T-helper 17 cell (primary cell): ENCODE data around the gene DDX11. TPM values are rescaled to one million over a fixed set of nuclear protein-coding genes. Genes with fewer than 3 reads are reported as not detected.
"Not testable (repeated sequence)": the region's sequence is repeated elsewhere in the genome, so short reads cannot be mapped to it uniquely, and the experiment has no call there.

ENCODE experiments used
- ATAC-seq: fragments of 150-1000 bp; cut with Tn5 transposase; 2 replicates; pipeline ENCODE4 v1.10.0; 2021; ENCODE audit warnings: mild to moderate bottlenecking, moderate library complexity
- DNase-seq, 3 donors: peaks; one replicate each; pipeline versions ENCODE4 v3.0.0 to v3.0.0-alpha.2; 2020 to 2021
- H3K9me3 ChIP-seq: one replicate; pipeline ENCODE4 v1.7.0; 2013; ENCODE audit warnings: low read length, mild to moderate bottlenecking; ENCODE audit not compliant: control insufficient read depth, poor library complexity, severe bottlenecking
- H3K27ac Mint-ChIP-seq: one replicate; pipeline ENCODE4 v1.8.0; 2022; ENCODE audit warnings: mild to moderate bottlenecking, moderate library complexity, mixed read lengths
- H3K27me3 Mint-ChIP-seq: one replicate; pipeline ENCODE4 v1.8.0; 2022; ENCODE audit warnings: mixed read lengths
- H3K36me3 Mint-ChIP-seq: one replicate; pipeline ENCODE4 v1.8.0; 2022; ENCODE audit warnings: low read depth, mixed read lengths
- H3K4me1 Mint-ChIP-seq: one replicate; pipeline ENCODE4 v1.8.0; 2022; ENCODE audit warnings: mild to moderate bottlenecking, mixed read lengths
- H3K4me3 Mint-ChIP-seq: one replicate; pipeline ENCODE4 v1.8.0; 2022; ENCODE audit warnings: mild to moderate bottlenecking, moderate library complexity, mixed read lengths
- total RNA-seq, 4 donors: library from RNA in 2 of 4; stranded (reverse) in 2 of 4; gene quantifications; one replicate each; pipeline ENCODE4 v1.2.3 and lab custom pipeline; 2022 to 2026

DDX11 gene
- total RNA-seq, 2 donors from 2014 or later, result 53.6 to 66.3 TPM

GRCh38 chr12:31041033-31041564 lies 32.6 kb upstream of the DDX11 start:
- no peak overlapping the region for H3K27ac Mint-ChIP-seq
- DNase-seq, result no peak
- H3K4me3 Mint-ChIP-seq, result no peak overlapping the region
- H3K27me3 Mint-ChIP-seq, result peaks cover 30% of the 10 kb centered on the region
- H3K9me3 ChIP-seq, result no peaks in the 10 kb centered on the region
- H3K4me1 Mint-ChIP-seq, result no peaks in the 10 kb centered on the region
- no peak for ATAC-seq
- no peaks in the 10 kb centered on the region for H3K36me3 Mint-ChIP-seq

GRCh38 chr12:31050143-31050542 lies 23.5 kb upstream of the DDX11 start:
- H3K9me3 ChIP-seq, H3K27ac Mint-ChIP-seq, H3K4me3 Mint-ChIP-seq, H3K36me3 Mint-ChIP-seq, H3K4me1 Mint-ChIP-seq, DNase-seq, ATAC-seq: not testable (repeated sequence)
- H3K27me3 Mint-ChIP-seq, result peaks cover 10% of the 10 kb centered on the region

GRCh38 chr12:31050548-31050947 lies 23.1 kb upstream of the DDX11 start:
- not testable (repeated sequence) for H3K36me3 Mint-ChIP-seq, DNase-seq, H3K4me3 Mint-ChIP-seq, ATAC-seq, H3K27ac Mint-ChIP-seq, H3K9me3 ChIP-seq, H3K4me1 Mint-ChIP-seq
- peaks cover 10% of the 10 kb centered on the region for H3K27me3 Mint-ChIP-seq

- peaks cover 10% of the 10 kb centered on the region for H3K27me3 Mint-ChIP-seq
- DNase-seq, H3K27ac Mint-ChIP-seq, H3K36me3 Mint-ChIP-seq, H3K4me3 Mint-ChIP-seq, H3K4me1 Mint-ChIP-seq, H3K9me3 ChIP-seq, ATAC-seq: not testable (repeated sequence)
Measured at GRCh38 chr12:31051692-31052091, 22.0 kb upstream of the DDX11 start.

GRCh38 chr12:31052121-31052520 lies 21.5 kb upstream of the DDX11 start:
- H3K27ac Mint-ChIP-seq, H3K4me3 Mint-ChIP-seq, ATAC-seq, H3K9me3 ChIP-seq, H3K4me1 Mint-ChIP-seq, H3K36me3 Mint-ChIP-seq, DNase-seq: not testable (repeated sequence)
- H3K27me3 Mint-ChIP-seq, result peaks cover 10% of the 10 kb centered on the region

GRCh38 chr12:31052666-31053439 lies 20.8 kb upstream of the DDX11 start:
- not testable (repeated sequence) for H3K9me3 ChIP-seq, ATAC-seq, H3K36me3 Mint-ChIP-seq, H3K4me1 Mint-ChIP-seq, DNase-seq, H3K27ac Mint-ChIP-seq, H3K4me3 Mint-ChIP-seq
- H3K27me3 Mint-ChIP-seq, result peaks cover 17% of the 10 kb centered on the region

- H3K9me3 ChIP-seq, ATAC-seq, H3K4me3 Mint-ChIP-seq, H3K36me3 Mint-ChIP-seq, H3K27ac Mint-ChIP-seq, DNase-seq, H3K4me1 Mint-ChIP-seq: not testable (repeated sequence)
- H3K27me3 Mint-ChIP-seq, result peaks cover 15% of the 10 kb centered on the region
Measured at GRCh38 chr12:31053944-31054343, 19.7 kb upstream of the DDX11 start.

GRCh38 chr12:31057671-31058070 lies 16.0 kb upstream of the DDX11 start:
- H3K27me3 Mint-ChIP-seq, result peaks cover 6% of the 10 kb centered on the region
- no peak overlapping the region for H3K4me3 Mint-ChIP-seq
- H3K9me3 ChIP-seq, result no peaks in the 10 kb centered on the region
- H3K27ac Mint-ChIP-seq, result no peak overlapping the region
- ATAC-seq (no peak), DNase-seq (no peak)
- no peaks in the 10 kb centered on the region for H3K36me3 Mint-ChIP-seq
- H3K4me1 Mint-ChIP-seq, result no peaks in the 10 kb centered on the region

- H3K4me3 Mint-ChIP-seq, ATAC-seq: not testable (repeated sequence)
Measured at GRCh38 chr12:31066196-31066595, 7.5 kb upstream of the DDX11 start.

GRCh38 chr12:31067656-31068055 lies 6.0 kb upstream of the DDX11 start:
- DNase-seq, H3K27ac Mint-ChIP-seq, H3K9me3 ChIP-seq, H3K36me3 Mint-ChIP-seq, H3K4me3 Mint-ChIP-seq, ATAC-seq, H3K27me3 Mint-ChIP-seq, H3K4me1 Mint-ChIP-seq: not testable (repeated sequence)

More at GRCh38 chr12:31066196-31066595, 7.5 kb upstream of the DDX11 start:
- H3K4me1 Mint-ChIP-seq, H3K9me3 ChIP-seq, H3K27me3 Mint-ChIP-seq, H3K27ac Mint-ChIP-seq, H3K36me3 Mint-ChIP-seq, DNase-seq: not testable (repeated sequence)

- not testable (repeated sequence) for ATAC-seq, H3K27ac Mint-ChIP-seq, H3K4me3 Mint-ChIP-seq, H3K36me3 Mint-ChIP-seq, H3K9me3 ChIP-seq, DNase-seq, H3K27me3 Mint-ChIP-seq
- H3K4me1 Mint-ChIP-seq, result peaks cover 16% of the 10 kb centered on the region
Measured at GRCh38 chr12:31070971-31071740, 2.5 kb upstream of the DDX11 start.

- Mint-ChIP-seq H3K4me1 (peaks cover 20% of the 10 kb centered on the region), H3K27ac (peak overlapping the region; percentile 98), H3K4me3 (peak overlapping the region; percentile 96)
- not testable (repeated sequence) for DNase-seq, ATAC-seq, H3K9me3 ChIP-seq, H3K36me3 Mint-ChIP-seq, H3K27me3 Mint-ChIP-seq
Measured at GRCh38 chr12:31072962-31073361, 698 bp upstream of the DDX11 start.

- H3K9me3 ChIP-seq, H3K36me3 Mint-ChIP-seq, DNase-seq, H3K27me3 Mint-ChIP-seq: not testable (repeated sequence)
- peak overlapping the region; percentile 96 for H3K4me3 Mint-ChIP-seq
- peak; percentile 65 for ATAC-seq
- H3K4me1 Mint-ChIP-seq, result peaks cover 21% of the 10 kb centered on the region
- peak overlapping the region; percentile 98 for H3K27ac Mint-ChIP-seq
Measured at GRCh38 chr12:31074333-31074874, 744 bp downstream of the DDX11 start.
